ACC112 (cell line): ENCODE results near the gene ROR2.

Experiments used
- H2AFZ ChIP-seq: fragments of 200-600 bp; sonication (generic); one replicate; pipeline ENCODE4 v1.6.0; 2017; ENCODE audit warnings: antibody characterized with exemption, low read length; ENCODE audit not compliant: unreplicated experiment
- H3K27ac ChIP-seq: fragments of 200-600 bp; sonication (generic); 2 replicates; pipeline ENCODE4 v1.5.1; 2014; ENCODE audit warnings: low read depth, mild to moderate bottlenecking, antibody characterized with exemption, low read length, moderate library complexity
- H3K27me3 ChIP-seq: fragments of 200-600 bp; sonication (generic); 2 replicates; pipeline ENCODE4 v1.6.1; 2014; ENCODE audit warnings: mild to moderate bottlenecking, antibody characterized with exemption, low read length, moderate library complexity, mixed read lengths; ENCODE audit not compliant: insufficient read depth
- H3K36me3 ChIP-seq: fragments of 200-600 bp; sonication (generic); 2 replicates; pipeline ENCODE4 v1.6.1; 2016; ENCODE audit warnings: mild to moderate bottlenecking, antibody characterized with exemption, low read length, moderate library complexity, mixed read lengths; ENCODE audit not compliant: insufficient read depth
- H3K4me1 ChIP-seq: fragments of 200-600 bp; sonication (generic); one replicate; pipeline ENCODE4 v1.6.1; 2016; ENCODE audit warnings: low read length, mixed read lengths; ENCODE audit not compliant: insufficient read depth, unreplicated experiment, control insufficient read depth
- H3K4me3 ChIP-seq: fragments of 200-600 bp; sonication (generic); 2 replicates; pipeline ENCODE4 v1.5.1; 2014; ENCODE audit warnings: mild to moderate bottlenecking, low read depth, low read length
- H3K79me2 ChIP-seq: fragments of 200-600 bp; sonication (generic); one replicate; pipeline ENCODE4 v1.6.0; 2016; ENCODE audit warnings: low read length; ENCODE audit not compliant: control insufficient read depth, unreplicated experiment, insufficient read depth

ROR2 gene

GRCh38 chr9:91890662-91891061, 59.4 kb downstream of the ROR2 start:
- Histone ChIP-seq H3K27me3 (no peaks in the 10 kb centered on the region), H3K79me2 (no peaks in the 10 kb centered on the region), H3K27ac (no peak overlapping the region), H3K4me3 (no peak overlapping the region), H3K4me1 (peaks cover 13% of the 10 kb centered on the region), H2AFZ (no peak overlapping the region), H3K36me3 (no peaks in the 10 kb centered on the region)

GRCh38 chr9:91889161-91889911, 60.7 kb downstream of the ROR2 start:
- no peak overlapping the region for H2AFZ ChIP-seq
- H3K4me3 ChIP-seq, result no peak overlapping the region
- peaks cover 23% of the 10 kb centered on the region for H3K4me1 ChIP-seq
- no peaks in the 10 kb centered on the region for H3K36me3 ChIP-seq
- no peaks in the 10 kb centered on the region for H3K79me2 ChIP-seq
- H3K27me3 ChIP-seq, result no peaks in the 10 kb centered on the region
- no peak overlapping the region for H3K27ac ChIP-seq

GRCh38 chr9:91886414-91887076, 63.5 kb downstream of the ROR2 start:
- H3K27me3 ChIP-seq, result no peaks in the 10 kb centered on the region

GRCh38 chr9:91885746-91886413, 64.1 kb downstream of the ROR2 start:
- Histone ChIP-seq H3K79me2 (no peaks in the 10 kb centered on the region), H3K4me1 (peaks cover 32% of the 10 kb centered on the region), H2AFZ (no peak overlapping the region), H3K4me3 (no peak overlapping the region), H3K27me3 (no peaks in the 10 kb centered on the region), H3K27ac (0 out of 2 replicates have a peak overlapping the region, but pooled peaks have one; percentile 54), H3K36me3 (no peaks in the 10 kb centered on the region)

More at GRCh38 chr9:91886414-91887076, 63.5 kb downstream of the ROR2 start:
- Histone ChIP-seq H3K79me2 (no peaks in the 10 kb centered on the region), H3K4me3 (peak overlapping the region; percentile 1; the same call in 1 of the 2 replicates), H3K4me1 (peaks cover 32% of the 10 kb centered on the region), H3K27ac (peak overlapping the region; percentile 91), H2AFZ (no peak overlapping the region), H3K36me3 (no peaks in the 10 kb centered on the region)

GRCh38 chr9:91884696-91885687, 65.0 kb downstream of the ROR2 start:
- no peak overlapping the region for H3K4me3 ChIP-seq
- H3K4me1 ChIP-seq, result peaks cover 32% of the 10 kb centered on the region
- H3K79me2 ChIP-seq, result no peaks in the 10 kb centered on the region
- no peaks in the 10 kb centered on the region for H3K36me3 ChIP-seq
- no peaks in the 10 kb centered on the region for H3K27me3 ChIP-seq
- peak overlapping the region; percentile 54 for H3K27ac ChIP-seq
- peak overlapping the region; percentile 30 for H2AFZ ChIP-seq

DNA sequence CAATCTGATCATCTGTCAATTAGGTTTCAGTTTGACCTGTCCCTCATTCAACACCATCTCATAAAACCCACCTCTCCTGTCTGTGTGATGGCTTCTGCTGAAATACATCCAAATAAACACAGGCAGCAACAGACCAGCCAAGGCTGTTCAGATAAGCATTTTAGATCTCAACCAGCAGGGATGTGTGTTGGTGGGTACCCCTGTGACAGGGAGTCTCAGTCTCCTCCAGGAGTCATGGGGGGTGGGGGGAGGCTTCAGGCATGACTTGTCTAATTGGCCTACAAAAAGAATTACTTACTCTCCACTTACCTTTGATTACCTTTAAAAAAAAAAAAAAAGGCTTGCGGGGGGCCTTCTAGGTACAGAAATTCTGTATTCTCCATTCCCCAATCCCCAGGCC, 65.9 kb downstream of the ROR2 start:
- H3K4me3 ChIP-seq, result no peak overlapping the region
- peaks cover 32% of the 10 kb centered on the region for H3K4me1 ChIP-seq
- peak overlapping the region; percentile 54; the same call in 1 of the 2 replicates for H3K27ac ChIP-seq
- no peaks in the 10 kb centered on the region for H3K36me3 ChIP-seq
- H3K79me2 ChIP-seq, result no peaks in the 10 kb centered on the region
- H2AFZ ChIP-seq, result no peak overlapping the region
- H3K27me3 ChIP-seq, result no peaks in the 10 kb centered on the region

GRCh38 chr9:91883503-91883902, 66.5 kb downstream of the ROR2 start:
- Histone ChIP-seq H3K27ac (no peak overlapping the region), H3K27me3 (no peaks in the 10 kb centered on the region), H3K4me1 (peaks cover 32% of the 10 kb centered on the region), H3K4me3 (no peak overlapping the region), H2AFZ (no peak overlapping the region), H3K36me3 (no peaks in the 10 kb centered on the region), H3K79me2 (no peaks in the 10 kb centered on the region)

DNA sequence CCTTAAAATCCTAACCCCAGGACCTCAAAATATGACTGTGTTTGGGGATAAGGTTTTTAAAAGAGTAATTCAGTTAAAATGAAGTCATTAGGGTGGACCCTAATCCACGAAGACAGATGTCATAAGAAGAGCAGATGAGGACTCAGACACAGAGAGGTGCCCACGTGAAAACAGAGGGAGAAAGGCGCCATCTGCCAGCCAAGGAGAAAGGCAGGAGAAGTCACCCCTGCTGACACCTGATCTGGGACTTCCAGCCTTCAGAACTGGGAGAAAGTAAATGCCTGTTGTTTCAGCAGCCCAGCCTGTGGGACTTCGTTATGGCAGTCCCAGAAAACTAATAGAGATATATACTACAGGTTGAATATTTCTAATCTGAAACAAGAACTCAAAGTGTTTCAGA, 67.4 kb downstream of the ROR2 start:
- peaks cover 32% of the 10 kb centered on the region for H3K4me1 ChIP-seq
- H3K79me2 ChIP-seq, result no peaks in the 10 kb centered on the region
- H3K27ac ChIP-seq, result no peak overlapping the region
- H3K36me3 ChIP-seq, result no peaks in the 10 kb centered on the region
- no peaks in the 10 kb centered on the region for H3K27me3 ChIP-seq
- H2AFZ ChIP-seq, result no peak overlapping the region
- H3K4me3 ChIP-seq, result no peak overlapping the region

DNA sequence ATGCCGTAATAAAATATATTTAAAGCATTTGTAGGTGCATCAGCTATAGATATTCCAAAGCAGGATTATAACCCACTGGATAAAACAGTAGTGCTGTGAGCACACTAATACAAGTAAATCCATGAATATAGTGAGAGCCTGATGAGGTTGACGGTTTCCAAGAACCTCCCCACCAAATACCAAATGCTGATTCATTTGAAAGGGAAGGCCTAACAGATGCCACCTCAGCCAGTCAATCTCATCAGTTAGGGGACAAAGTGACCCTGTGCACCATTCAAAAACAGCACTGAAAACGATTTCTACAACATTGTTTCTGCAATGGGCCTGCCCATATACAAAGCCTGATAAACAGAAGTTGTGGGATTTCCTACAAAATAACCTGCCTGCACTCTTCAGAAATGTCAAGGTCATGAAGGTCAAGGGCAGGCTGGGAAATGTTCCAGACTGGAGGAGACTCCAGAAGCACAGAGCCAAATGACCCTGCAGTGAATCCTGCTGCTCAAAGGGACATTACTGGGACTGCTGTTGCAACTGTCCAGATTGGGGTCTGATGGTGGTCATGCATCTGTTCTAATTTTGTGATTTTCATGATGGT, 69.6 kb downstream of the ROR2 start:
- no peaks in the 10 kb centered on the region for H3K36me3 ChIP-seq
- no peaks in the 10 kb centered on the region for H3K27me3 ChIP-seq
- H2AFZ ChIP-seq, result no peak overlapping the region
- no peak overlapping the region for H3K4me3 ChIP-seq
- no peak overlapping the region for H3K27ac ChIP-seq
- no peaks in the 10 kb centered on the region for H3K79me2 ChIP-seq
- H3K4me1 ChIP-seq, result peaks cover 19% of the 10 kb centered on the region

GRCh38 chr9:91879231-91879630, 70.8 kb downstream of the ROR2 start:
- Histone ChIP-seq H2AFZ (no peak overlapping the region), H3K4me1 (peaks cover 8% of the 10 kb centered on the region), H3K27ac (no peak overlapping the region), H3K79me2 (no peaks in the 10 kb centered on the region), H3K27me3 (no peaks in the 10 kb centered on the region), H3K4me3 (no peak overlapping the region), H3K36me3 (no peaks in the 10 kb centered on the region)
